Naive thymus-derived CD4-positive, alpha-beta T cell (primary cell): ENCODE measurements around the gene CYP2W1. TPM values are rescaled to one million over a fixed set of nuclear protein-coding genes. Genes with fewer than 3 reads are reported as not detected.

Experiments used
- ATAC-seq: fragments of 150-1000 bp; cut with Tn5 transposase; 2 replicates; pipeline ENCODE4 v1.10.0; 2021; ENCODE audit warnings: mild to moderate bottlenecking, moderate library complexity
- CTCF ChIA-PET: fragments of 350-600 bp; sonication (Branson Sonifier 250); formaldehyde crosslinking; loops from one replicate; lab custom pipeline; 2021; ENCODE audit warnings: antibody characterized with exemption; lab: Charles Lee
- POLR2A ChIA-PET: fragments of 350-600 bp; sonication (Branson Sonifier 250); formaldehyde crosslinking; loops from one replicate; lab custom pipeline; 2021; ENCODE audit warnings: antibody characterized with exemption, inconsistent platforms; lab: Charles Lee
- DNase-seq, 9 donors: peaks; one replicate each; pipeline versions ENCODE4 v3.0.0 to v3.0.0-alpha.2; 2020 to 2022; ENCODE audit warnings: mixed read lengths in 1 of 9
- H3K27ac ChIP-seq: one replicate; pipeline ENCODE4 v1.7.0; 2013; ENCODE audit warnings: mild to moderate bottlenecking, low read depth, low read length, moderate library complexity
- H3K27me3 ChIP-seq, 2 donors: one replicate each; pipeline ENCODE4 v1.7.0; 2013; ENCODE audit warnings: low read length in 2 of 2, mild to moderate bottlenecking in 2 of 2, moderate library complexity in 2 of 2; ENCODE audit not compliant: control insufficient read depth in 2 of 2, insufficient read depth in 2 of 2
- H3K36me3 ChIP-seq, 3 experiments: 1 replicate in 2 of 3; 2 replicates in 1 of 3; pipeline ENCODE4 v1.7.0; 2013; ENCODE audit warnings: low read length in 3 of 3, mild to moderate bottlenecking in 3 of 3, moderate library complexity in 1 of 3; ENCODE audit not compliant: insufficient read depth in 3 of 3, control insufficient read depth in 2 of 3
- H3K4me1 ChIP-seq, 2 donors: one replicate each; pipeline ENCODE4 v1.7.0; 2013; ENCODE audit warnings: low read length in 2 of 2, mild to moderate bottlenecking in 2 of 2, moderate library complexity in 1 of 2; ENCODE audit not compliant: control insufficient read depth in 2 of 2, insufficient read depth in 2 of 2
- H3K4me3 ChIP-seq: 2 replicates; pipeline ENCODE4 v1.7.0; 2013; ENCODE audit warnings: mild to moderate bottlenecking, low read length
- H3K9me3 ChIP-seq, 3 experiments: 1 replicate in 2 of 3; 2 replicates in 1 of 3; pipeline ENCODE4 v1.7.0; 2013; ENCODE audit warnings: low read length in 3 of 3; ENCODE audit not compliant: control insufficient read depth in 2 of 3
- H3K27ac Mint-ChIP-seq, 9 donors: one replicate each; pipeline ENCODE4 v1.8.0; 2020 to 2022; ENCODE audit warnings: mixed read lengths in 9 of 9, mild to moderate bottlenecking in 8 of 9, moderate library complexity in 5 of 9, inconsistent platforms in 2 of 9
- H3K27me3 Mint-ChIP-seq, 5 donors: one replicate each; pipeline ENCODE4 v1.8.0; 2021 to 2022; ENCODE audit warnings: mixed read lengths in 5 of 5, mild to moderate bottlenecking in 1 of 5
- H3K36me3 Mint-ChIP-seq, 5 donors: one replicate each; pipeline ENCODE4 v1.8.0; 2020 to 2022; ENCODE audit warnings: mixed read lengths in 5 of 5, mild to moderate bottlenecking in 3 of 5, inconsistent platforms in 1 of 5
- H3K4me1 Mint-ChIP-seq, 7 donors: one replicate each; pipeline ENCODE4 v1.8.0; 2020 to 2022; ENCODE audit warnings: mixed read lengths in 7 of 7, mild to moderate bottlenecking in 3 of 7, inconsistent platforms in 1 of 7
- H3K4me3 Mint-ChIP-seq, 10 donors: one replicate each; pipeline ENCODE4 v1.8.0; 2020 to 2022; ENCODE audit warnings: mild to moderate bottlenecking in 10 of 10, mixed read lengths in 10 of 10, moderate library complexity in 6 of 10, inconsistent platforms in 2 of 10
- H3K9me3 Mint-ChIP-seq, 11 donors: one replicate each; pipeline ENCODE4 v1.8.0; 2020 to 2022; ENCODE audit warnings: mixed read lengths in 11 of 11, mild to moderate bottlenecking in 4 of 11, inconsistent platforms in 1 of 11, moderate library complexity in 1 of 11
- intact Hi-C, 2 donors: fragments of 100-400 bp; cut with micrococcal nuclease; formaldehyde crosslinking; loops; one replicate each; pipeline ENCODE4 v1.15.1; 2023
- polyA plus RNA-seq, 2 donors: library from polyadenylated mRNA; unstranded; fragments of 300-500 nt; fragmentation: Illumina TruSeq; gene quantifications; one replicate each; pipeline ENCODE4 v1.2.3, GENCODE V29; 2021
- total RNA-seq, 6 experiments: library from RNA in 5 of 6; stranded (reverse) in 5 of 6; gene quantifications; 1 replicate in 5 of 6; 2 replicates in 1 of 6; pipeline ENCODE4 v1.2.3 and lab custom pipeline; 2021 to 2026

CYP2W1 gene
- total and polyA plus RNA-seq, 7 experiments from 2014 or later, result not detected

DNA sequence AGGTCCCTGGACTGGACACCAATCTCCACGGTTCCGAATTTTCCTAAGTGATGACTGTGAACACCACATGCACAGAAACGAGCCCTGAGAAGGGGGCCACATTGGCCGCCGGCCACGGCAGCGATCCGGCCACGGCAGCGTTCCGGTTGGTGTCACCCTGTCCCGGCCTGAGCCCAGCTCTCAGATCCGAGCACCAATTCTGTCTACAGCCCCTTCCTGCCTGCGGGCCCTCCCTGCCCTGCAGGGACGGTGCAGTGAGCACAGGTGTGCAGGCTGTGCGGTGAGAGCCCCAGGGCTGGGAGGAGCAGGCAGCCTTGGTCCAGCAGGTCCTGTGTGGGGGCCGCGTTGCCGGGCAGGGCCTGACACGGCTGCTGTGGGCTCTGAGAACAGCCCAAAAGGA is 31.7 kb downstream of the CYP2W1 start:
- H3K4me3 Mint-ChIP-seq, result no peak overlapping the region
- H3K4me1 Mint-ChIP-seq, result peaks cover 13 to 31% (median 23%) of the 10 kb centered on the region in 7 donors
- Histone ChIP-seq H3K4me3 (no peak overlapping the region), H3K4me1 (peaks cover 5 to 10% of the 10 kb centered on the region in 2 donors), H3K27me3 (no peaks in the 10 kb centered on the region), H3K36me3 (peaks cover 0 to 9% (median 0%) of the 10 kb centered on the region in 3 experiments), H3K9me3 (no peaks in the 10 kb centered on the region), H3K27ac (no peak overlapping the region)
- peaks cover 0 to 4% (median 0%) of the 10 kb centered on the region in 11 donors for H3K9me3 Mint-ChIP-seq
- no peaks in the 10 kb centered on the region for H3K27me3 Mint-ChIP-seq
- intact Hi-C loops, result no loop called here
- ATAC-seq, result no peak
- no peak for DNase-seq
- ChIA-PET CTCF (no interaction called here), POLR2A (no interaction called here)
- no peak overlapping the region for H3K27ac Mint-ChIP-seq
- H3K36me3 Mint-ChIP-seq, result peaks cover 0 to 6% (median 0%) of the 10 kb centered on the region in 5 donors

DNA sequence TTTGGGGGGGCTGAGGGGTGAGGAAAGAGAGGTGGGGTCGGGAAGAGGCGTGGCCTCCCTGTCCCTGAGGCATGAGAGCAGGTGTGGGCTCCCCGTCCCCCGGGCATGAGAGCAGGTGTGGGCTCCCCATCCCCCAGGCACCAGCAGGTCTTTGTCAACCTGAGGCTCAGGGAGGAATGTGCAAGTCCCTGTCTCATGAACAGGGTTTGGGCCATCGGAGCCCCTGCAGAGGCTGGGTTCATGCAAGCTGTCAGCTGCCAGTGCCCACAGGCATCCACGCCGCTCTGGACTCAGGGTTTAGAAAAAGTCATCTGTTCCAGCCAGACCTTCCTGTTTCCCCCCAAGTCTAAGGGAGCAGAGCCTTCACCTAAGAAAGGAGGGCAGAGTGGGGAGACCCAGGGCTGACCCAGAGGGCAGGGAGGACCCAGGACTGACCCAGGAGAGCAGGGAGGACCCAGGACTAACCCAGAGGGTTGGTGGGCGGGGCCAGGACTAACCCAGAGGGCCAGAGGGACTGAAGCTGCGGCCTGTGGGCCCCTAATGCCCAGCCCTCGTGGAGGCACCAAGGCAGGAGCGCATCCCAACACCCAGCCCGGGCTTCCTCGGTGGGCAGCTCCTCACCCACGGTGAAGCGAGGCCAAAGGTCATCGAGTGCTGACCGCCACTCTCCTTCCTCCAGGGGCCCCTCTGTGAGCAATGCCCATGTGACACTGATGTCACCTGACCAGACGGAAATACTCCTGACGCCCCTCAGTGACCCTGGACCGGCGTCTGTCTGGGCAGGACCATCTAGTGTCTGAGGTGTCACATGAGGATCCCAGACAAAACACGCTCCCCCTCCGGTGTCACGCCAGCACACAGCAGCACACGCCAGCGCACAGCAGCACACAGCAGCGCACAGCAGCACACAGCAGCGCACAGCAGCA is 32.5 kb downstream of the CYP2W1 start:
- ATAC-seq, result no peak
- no peaks in the 10 kb centered on the region for H3K27me3 Mint-ChIP-seq
- H3K36me3 ChIP-seq, result peaks cover 0 to 7% (median 0%) of the 10 kb centered on the region in 3 experiments
- peaks cover 0 to 1% (median 0%) of the 10 kb centered on the region in 3 experiments for H3K9me3 ChIP-seq
- H3K27me3 ChIP-seq, result no peaks in the 10 kb centered on the region
- H3K36me3 Mint-ChIP-seq, result peaks cover 0 to 6% (median 0%) of the 10 kb centered on the region in 5 donors
- H3K4me1 ChIP-seq, result peaks cover 5 to 10% of the 10 kb centered on the region in 2 donors
- ChIA-PET CTCF (no interaction called here), POLR2A (no interaction called here)
- H3K9me3 Mint-ChIP-seq, result peaks cover 0 to 4% (median 0%) of the 10 kb centered on the region in 11 donors
- peak overlapping the region in 1 of 10 donors; percentile 32 for H3K4me3 Mint-ChIP-seq
- intact Hi-C loops, result no loop called here
- peaks cover 13 to 31% (median 23%) of the 10 kb centered on the region in 7 donors for H3K4me1 Mint-ChIP-seq
- H3K27ac ChIP-seq, result no peak overlapping the region
- DNase-seq, result no peak
- H3K4me3 ChIP-seq, result no peak overlapping the region
- H3K27ac Mint-ChIP-seq, result peak overlapping the region in 2 of 9 donors; percentile 10 to 21

DNA sequence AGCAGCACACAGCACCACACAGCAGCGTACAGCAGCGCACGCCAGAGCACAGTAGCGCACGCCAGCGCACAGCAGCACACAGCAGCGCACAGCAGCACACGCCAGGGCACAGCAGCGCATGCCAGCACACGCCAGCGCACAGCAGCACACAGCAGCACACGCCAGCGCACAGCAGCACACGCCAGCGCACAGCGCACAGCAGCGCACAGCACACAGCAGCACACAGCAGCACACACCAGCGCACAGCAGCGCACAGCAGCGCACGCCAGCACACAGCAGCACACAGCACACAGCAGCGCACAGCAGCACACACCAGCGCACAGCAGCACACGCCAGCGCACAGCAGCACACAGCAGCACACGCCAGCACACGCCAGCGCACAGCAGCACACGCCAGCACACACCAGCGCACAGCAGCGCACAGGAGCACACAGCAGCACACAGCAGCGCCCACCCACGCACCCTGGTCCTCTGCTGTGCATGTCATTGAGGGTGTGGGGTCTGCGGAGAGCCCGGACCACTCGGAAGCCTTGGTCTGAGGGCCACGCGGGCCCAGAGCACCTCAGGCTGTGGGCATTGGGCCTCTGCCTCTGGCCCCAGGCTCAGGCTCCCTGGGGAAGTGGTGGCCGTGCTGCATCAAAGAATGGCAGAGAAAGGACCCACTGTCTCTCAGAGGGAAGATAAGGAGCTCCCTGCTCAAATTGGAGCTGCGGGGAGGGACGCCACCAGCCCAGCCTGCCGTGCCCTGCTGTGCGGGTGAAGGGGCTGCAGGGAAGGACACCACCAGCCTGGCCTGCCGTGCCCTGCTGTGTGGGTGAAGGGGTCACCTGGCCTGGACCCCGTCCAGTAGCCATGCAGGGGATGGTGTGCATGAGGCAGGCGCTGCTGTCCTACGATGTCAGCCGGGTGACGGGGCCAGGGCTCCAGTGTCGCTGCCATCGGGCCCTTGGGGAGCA is 33.9 kb downstream of the CYP2W1 start:
- peaks cover 2 to 5% of the 10 kb centered on the region in 2 donors for H3K4me1 ChIP-seq
- no peak for DNase-seq
- H3K27me3 ChIP-seq, result no peaks in the 10 kb centered on the region
- Mint-ChIP-seq H3K4me1 (peaks cover 6 to 24% (median 17%) of the 10 kb centered on the region in 7 donors), H3K36me3 (peaks cover 0 to 14% (median 5%) of the 10 kb centered on the region in 5 donors), H3K4me3 (no peak overlapping the region), H3K27ac (peak overlapping the region in 1 of 9 donors; percentile 33), H3K9me3 (peaks cover 0 to 7% (median 5%) of the 10 kb centered on the region in 11 donors), H3K27me3 (no peaks in the 10 kb centered on the region)
- peaks cover 0 to 15% (median 0%) of the 10 kb centered on the region in 3 experiments for H3K9me3 ChIP-seq
- H3K4me3 ChIP-seq, result no peak overlapping the region
- CTCF ChIA-PET, result no interaction called here
- intact Hi-C loops, result no loop called here
- no peak overlapping the region for H3K27ac ChIP-seq
- H3K36me3 ChIP-seq, result peaks cover 0 to 20% (median 0%) of the 10 kb centered on the region in 3 experiments
- POLR2A ChIA-PET, result no interaction called here
- no peak for ATAC-seq

DNA sequence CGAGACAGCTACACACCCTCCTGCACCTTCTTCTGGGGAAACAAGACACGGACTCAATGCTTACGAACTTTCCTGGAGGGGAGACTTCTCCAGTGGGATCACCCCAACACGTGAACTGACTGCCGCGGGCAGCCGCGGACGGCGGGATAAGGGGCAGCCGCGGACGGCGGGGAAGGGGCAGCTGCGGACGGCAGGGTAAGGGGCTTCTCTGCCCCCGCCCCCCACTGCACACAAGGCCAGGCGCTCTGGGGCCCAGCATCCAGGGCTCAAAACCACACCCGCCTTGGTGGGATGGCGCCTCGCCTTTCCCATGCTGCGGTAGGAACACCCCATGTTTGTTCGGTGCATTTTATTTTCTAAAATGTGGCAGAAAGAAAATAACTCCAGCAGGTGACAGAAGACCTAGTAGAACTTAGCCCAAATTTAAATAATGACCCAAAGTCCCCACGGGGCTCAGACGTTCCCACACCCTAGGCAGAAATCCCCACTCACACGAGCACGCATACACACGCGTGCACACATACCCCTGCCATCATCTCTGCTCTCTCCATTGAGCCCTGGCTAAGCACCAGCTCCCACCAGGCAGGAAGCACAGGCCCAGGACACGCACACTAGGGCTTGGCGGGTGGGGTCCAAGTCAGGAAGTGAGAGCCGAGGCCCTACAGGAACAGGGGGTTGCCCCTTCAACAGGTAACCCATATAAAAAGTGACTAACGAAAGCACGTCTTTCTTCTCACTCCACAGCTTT is 34.8 kb downstream of the CYP2W1 start:
- peaks cover 0 to 13% (median 8%) of the 10 kb centered on the region in 11 donors for H3K9me3 Mint-ChIP-seq
- DNase-seq (no peak), ATAC-seq (no peak)
- H3K36me3 Mint-ChIP-seq, result peaks cover 4 to 21% (median 12%) of the 10 kb centered on the region in 5 donors
- no peak overlapping the region for H3K4me3 Mint-ChIP-seq
- intact Hi-C loops, result no loop called here
- H3K27me3 ChIP-seq, result no peaks in the 10 kb centered on the region
- H3K9me3 ChIP-seq, result peaks cover 0 to 24% (median 0%) of the 10 kb centered on the region in 3 experiments
- peaks cover 6 to 24% (median 17%) of the 10 kb centered on the region in 7 donors for H3K4me1 Mint-ChIP-seq
- H3K27ac ChIP-seq, result no peak overlapping the region
- H3K27ac Mint-ChIP-seq, result peak overlapping the region in 4 of 9 donors; percentile 23 to 63 (median 52)
- POLR2A ChIA-PET, result no interaction called here
- CTCF ChIA-PET, result interaction anchor here (0.7 to 1.1 kb wide), 2 partner anchors 41 to 48 kb away, joined by 3 to 5 read pairs; no protein-coding TSS in a partner anchor
- H3K4me1 ChIP-seq, result no peaks in the 10 kb centered on the region
- no peak overlapping the region for H3K4me3 ChIP-seq
- H3K27me3 Mint-ChIP-seq, result no peaks in the 10 kb centered on the region
- peaks cover 0 to 24% (median 0%) of the 10 kb centered on the region in 3 experiments for H3K36me3 ChIP-seq

DNA sequence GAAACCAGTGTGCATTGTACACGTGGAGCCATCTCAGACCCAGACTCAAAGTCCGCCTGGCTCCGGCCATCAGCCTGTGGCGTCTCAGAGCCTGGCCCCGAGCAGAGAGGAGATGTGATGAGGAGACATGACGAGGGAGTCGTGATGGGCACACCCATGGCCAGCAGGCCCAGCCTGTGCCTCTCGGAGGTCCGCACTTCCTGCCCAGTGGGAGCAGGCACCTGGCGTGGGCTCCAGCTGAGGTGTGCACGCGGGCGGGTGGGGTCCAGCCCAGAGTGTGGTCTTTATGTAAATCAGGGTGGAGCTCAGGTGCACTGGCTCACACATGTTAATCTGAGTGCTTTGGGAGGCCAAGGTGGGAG is 35.3 kb downstream of the CYP2W1 start:
- no peak overlapping the region for H3K4me3 Mint-ChIP-seq
- Histone ChIP-seq H3K27me3 (no peaks in the 10 kb centered on the region), H3K4me1 (no peaks in the 10 kb centered on the region), H3K27ac (no peak overlapping the region), H3K9me3 (peaks cover 0 to 28% (median 0%) of the 10 kb centered on the region in 3 experiments), H3K4me3 (no peak overlapping the region), H3K36me3 (peaks cover 0 to 24% (median 0%) of the 10 kb centered on the region in 3 experiments)
- peak overlapping the region in 4 of 9 donors; percentile 23 to 63 (median 52) for H3K27ac Mint-ChIP-seq
- peaks cover 0 to 15% (median 8%) of the 10 kb centered on the region in 11 donors for H3K9me3 Mint-ChIP-seq
- H3K27me3 Mint-ChIP-seq, result no peaks in the 10 kb centered on the region
- ATAC-seq, result no peak
- ChIA-PET POLR2A (no interaction called here), CTCF (interaction anchor here (0.7 to 1.1 kb wide), 2 partner anchors 40 to 48 kb away, joined by 3 to 5 read pairs; no protein-coding TSS in a partner anchor)
- H3K36me3 Mint-ChIP-seq, result peaks cover 4 to 25% (median 13%) of the 10 kb centered on the region in 5 donors
- intact Hi-C loops, result no loop called here
- DNase-seq, result no peak
- H3K4me1 Mint-ChIP-seq, result peaks cover 6 to 25% (median 17%) of the 10 kb centered on the region in 7 donors
